Astrocyte (in vitro differentiated cells and primary cell): ENCODE results near the gene DYSF. TPM values are rescaled to one million over a fixed set of nuclear protein-coding genes. Genes with fewer than 3 reads are reported as not detected.

Experiments
- DNase-seq: peaks from one replicate; pipeline ENCODE4 v3.0.0-alpha.2; 2010; ENCODE audit warnings: low read depth
- FAIRE-seq: peaks from 2 replicates; lab custom pipeline; 2011; peaks lifted over from hg19 to GRCh38; lab: Jason Lieb, UNC
- H2AFZ ChIP-seq: 2 replicates; pipeline ENCODE4 v1.6.0; 2012; ENCODE audit warnings: low read depth, low read length, inconsistent platforms
- H3K27ac ChIP-seq: 2 replicates; pipeline ENCODE4 v1.5.1; 2011; ENCODE audit warnings: low read depth, low read length, inconsistent platforms
- H3K27me3 ChIP-seq: 2 replicates; pipeline ENCODE4 v1.6.0; 2011; ENCODE audit warnings: low read length, inconsistent platforms; ENCODE audit not compliant: insufficient read depth
- H3K36me3 ChIP-seq: 2 replicates; pipeline ENCODE4 v1.5.1; 2011; ENCODE audit warnings: low read length, inconsistent platforms; ENCODE audit not compliant: insufficient read depth
- H3K4me1 ChIP-seq: 2 replicates; pipeline ENCODE4 v1.5.1; 2011; ENCODE audit warnings: low read length, inconsistent platforms; ENCODE audit not compliant: insufficient read depth
- H3K4me2 ChIP-seq: 2 replicates; pipeline ENCODE4 v1.6.0; 2012; ENCODE audit warnings: low read length, inconsistent platforms
- H3K4me3 ChIP-seq: 2 replicates; pipeline ENCODE4 v1.5.1; 2011; ENCODE audit warnings: low read depth, mild to moderate bottlenecking, low read length, inconsistent platforms; ENCODE audit not compliant: insufficient read depth
- H3K79me2 ChIP-seq: 2 replicates; pipeline ENCODE4 v1.6.0; 2012; ENCODE audit warnings: mild to moderate bottlenecking, low read length, inconsistent platforms; ENCODE audit not compliant: insufficient read depth
- H3K9ac ChIP-seq: 2 replicates; pipeline ENCODE4 v1.6.0; 2012; ENCODE audit warnings: mild to moderate bottlenecking, low read length, inconsistent platforms
- H3K9me3 ChIP-seq: 2 replicates; pipeline ENCODE4 v1.5.1; 2012; ENCODE audit warnings: low read depth, mild to moderate bottlenecking, low read length, inconsistent platforms; ENCODE audit not compliant: insufficient read depth
- H4K20me1 ChIP-seq: 2 replicates; pipeline ENCODE4 v1.6.0; 2012; ENCODE audit warnings: low read length, inconsistent platforms; ENCODE audit not compliant: insufficient read depth
- H3K27ac Mint-ChIP-seq: one replicate; pipeline ENCODE4 v1.8.0; 2021; ENCODE audit warnings: mild to moderate bottlenecking, mixed read lengths; ENCODE audit not compliant: unreplicated experiment
- H3K27me3 Mint-ChIP-seq: one replicate; pipeline ENCODE4 v1.8.0; 2021; ENCODE audit warnings: low read depth, mixed read lengths; ENCODE audit not compliant: unreplicated experiment
- H3K36me3 Mint-ChIP-seq: one replicate; pipeline ENCODE4 v1.8.0; 2021; ENCODE audit warnings: low read depth, mixed read lengths; ENCODE audit not compliant: unreplicated experiment
- H3K4me1 Mint-ChIP-seq: one replicate; pipeline ENCODE4 v1.8.0; 2021; ENCODE audit warnings: low read depth, mixed read lengths; ENCODE audit not compliant: unreplicated experiment
- H3K4me3 Mint-ChIP-seq: one replicate; pipeline ENCODE4 v1.8.0; 2021; ENCODE audit warnings: mild to moderate bottlenecking, moderate library complexity, mixed read lengths; ENCODE audit not compliant: unreplicated experiment
- H3K9me3 Mint-ChIP-seq: one replicate; pipeline ENCODE4 v1.8.0; 2021; ENCODE audit warnings: mild to moderate bottlenecking, mixed read lengths; ENCODE audit not compliant: unreplicated experiment
- CTCF ChIP-seq: IDR thresholded peaks from 2 replicates; pipeline ENCODE4 v1.5.1; 2011; ENCODE audit warnings: low read depth, mild to moderate bottlenecking, inconsistent platforms, low read length, moderate library complexity; ENCODE audit not compliant: insufficient read depth
- EZH2 ChIP-seq: IDR thresholded peaks from 2 replicates; pipeline ENCODE4 v1.6.1; 2012; ENCODE audit warnings: mild to moderate bottlenecking, low read length, inconsistent platforms; ENCODE audit not compliant: insufficient read depth
- total RNA-seq: library from RNA; stranded (reverse); gene quantifications from 2 replicates; pipeline ENCODE4 v1.2.1, GENCODE V29; 2021

Gene DYSF
- total RNA-seq, 1 donor from 2014 or later = 123 TPM

GRCh38 chr2:71528131-71528591, 74.8 kb downstream of the DYSF start:
- Mint-ChIP-seq H3K4me3 (no peak overlapping the region), H3K27ac (no peak overlapping the region), H3K4me1 (peaks cover 14% of the 10 kb centered on the region), H3K27me3 (peaks cover 13% of the 10 kb centered on the region), H3K9me3 (peaks cover 3% of the 10 kb centered on the region), H3K36me3 (peaks cover 59% of the 10 kb centered on the region)
- H3K4me3 ChIP-seq = no peak overlapping the region
- no peaks in the 10 kb centered on the region for H3K79me2 ChIP-seq
- H3K4me2 ChIP-seq = no peak overlapping the region
- no peaks in the 10 kb centered on the region for H3K9me3 ChIP-seq
- H2AFZ ChIP-seq = no peak overlapping the region
- no peak for TF ChIP-seq CTCF
- TF ChIP-seq EZH2 = no peak
- no peaks in the 10 kb centered on the region for H3K4me1 ChIP-seq
- H4K20me1 ChIP-seq = no peaks in the 10 kb centered on the region
- no peaks in the 10 kb centered on the region for H3K27me3 ChIP-seq
- no peak for DNase-seq
- FAIRE-seq = no peak
- no peak overlapping the region for H3K27ac ChIP-seq
- peaks cover 1% of the 10 kb centered on the region for H3K36me3 ChIP-seq
- no peak overlapping the region for H3K9ac ChIP-seq

- no peak overlapping the region for H3K4me3 Mint-ChIP-seq
- peaks cover 13% of the 10 kb centered on the region for H3K27me3 Mint-ChIP-seq
- DNase-seq (no peak), FAIRE-seq (no peak)
- Histone ChIP-seq H3K9ac (no peak overlapping the region), H3K36me3 (no peaks in the 10 kb centered on the region), H3K4me1 (no peaks in the 10 kb centered on the region), H4K20me1 (no peaks in the 10 kb centered on the region), H3K27me3 (no peaks in the 10 kb centered on the region), H2AFZ (no peak overlapping the region), H3K4me3 (no peak overlapping the region), H3K27ac (no peak overlapping the region), H3K79me2 (no peaks in the 10 kb centered on the region), H3K4me2 (no peak overlapping the region), H3K9me3 (no peaks in the 10 kb centered on the region)
- TF ChIP-seq EZH2 (no peak), CTCF (no peak)
- peaks cover 3% of the 10 kb centered on the region for H3K9me3 Mint-ChIP-seq
- no peak overlapping the region for H3K27ac Mint-ChIP-seq
- peaks cover 61% of the 10 kb centered on the region for H3K36me3 Mint-ChIP-seq
- H3K4me1 Mint-ChIP-seq = peaks cover 14% of the 10 kb centered on the region
Measured at GRCh38 chr2:71528749-71529148, 75.4 kb downstream of the DYSF start.

- no peak overlapping the region for H3K4me3 Mint-ChIP-seq
- no peaks in the 10 kb centered on the region for H3K27me3 ChIP-seq
- H3K9me3 Mint-ChIP-seq = peaks cover 3% of the 10 kb centered on the region
- no peak overlapping the region for H3K4me3 ChIP-seq
- H3K4me1 Mint-ChIP-seq = peaks cover 14% of the 10 kb centered on the region
- no peak overlapping the region for H3K27ac ChIP-seq
- H3K9ac ChIP-seq = no peak overlapping the region
- H3K27me3 Mint-ChIP-seq = peaks cover 6% of the 10 kb centered on the region
- no peak overlapping the region for H2AFZ ChIP-seq
- no peaks in the 10 kb centered on the region for H3K36me3 ChIP-seq
- no peak overlapping the region for H3K4me2 ChIP-seq
- H3K4me1 ChIP-seq = no peaks in the 10 kb centered on the region
- H4K20me1 ChIP-seq = no peaks in the 10 kb centered on the region
- H3K36me3 Mint-ChIP-seq = peaks cover 52% of the 10 kb centered on the region
- DNase-seq (no peak), FAIRE-seq (no peak)
- H3K27ac Mint-ChIP-seq = no peak overlapping the region
- H3K79me2 ChIP-seq = no peaks in the 10 kb centered on the region
- no peak for TF ChIP-seq EZH2
- no peak for TF ChIP-seq CTCF
- H3K9me3 ChIP-seq = no peaks in the 10 kb centered on the region
Measured at GRCh38 chr2:71530211-71530610, 76.8 kb downstream of the DYSF start.
